SK-N-SH treated with all-trans-retinoic acid at 6 μM for 48 hours (cell line): Measurements from ENCODE around the gene FKBP2.

Experiments used
- ATAC-seq: fragments of 200-7000 bp; cut with Tn5 transposase; 3 replicates; pipeline ENCODE4 v1.9.1; 2020; ENCODE audit warnings: mild to moderate bottlenecking, moderate library complexity
- ARNTL ChIP-seq: fragments of 450-650 bp; formaldehyde crosslinking; IDR thresholded peaks from 2 replicates; pipeline ENCODE4 v1.5.0; 2020; ENCODE audit warnings: low read depth, mild to moderate bottlenecking, moderate library complexity, borderline replicate concordance
- CSDC2 ChIP-seq: fragments of 250-450 bp; sonication (Bioruptor Pico); IDR thresholded peaks from 2 replicates; pipeline ENCODE4 v1.5.0; 2020; ENCODE audit warnings: mild to moderate bottlenecking, moderate library complexity
- GLIS3 ChIP-seq: fragments of 250-450 bp; sonication (Bioruptor Pico); IDR thresholded peaks from 2 replicates; pipeline ENCODE4 v1.5.0; 2020; ENCODE audit warnings: mild to moderate bottlenecking, moderate library complexity
- ISL1 ChIP-seq: fragments of 250-450 bp; sonication (Bioruptor Pico); IDR thresholded peaks from 2 replicates; pipeline ENCODE4 v2.1.2; 2022; ENCODE audit warnings: mild to moderate bottlenecking, moderate library complexity
- OSR1 ChIP-seq: fragments of 250-450 bp; sonication (Bioruptor Pico); IDR thresholded peaks from 2 replicates; pipeline ENCODE4 v1.8.0; 2022; ENCODE audit warnings: moderate library complexity, mild to moderate bottlenecking, inconsistent platforms
- RARB ChIP-seq: fragments of 250-450 bp; sonication (Bioruptor Pico); IDR thresholded peaks from 2 replicates; pipeline ENCODE4 v1.8.0; 2021; ENCODE audit warnings: mild to moderate bottlenecking, moderate library complexity
- TCF4 ChIP-seq: fragments of 250-450 bp; sonication (Bioruptor Pico); IDR thresholded peaks from 2 replicates; pipeline ENCODE4 v1.8.0; 2021; ENCODE audit warnings: mild to moderate bottlenecking, moderate library complexity, borderline replicate concordance
- TOX ChIP-seq: fragments of 250-450 bp; sonication (Bioruptor Pico); IDR thresholded peaks from 2 replicates; pipeline ENCODE4 v1.8.0; 2021; ENCODE audit warnings: mild to moderate bottlenecking, moderate library complexity, borderline replicate concordance
- ZFP3 ChIP-seq: fragments of 250-450 bp; sonication (Bioruptor Pico); IDR thresholded peaks from 2 replicates; pipeline ENCODE4 v1.5.0; 2020; ENCODE audit warnings: mild to moderate bottlenecking, moderate library complexity
- ZFP30 ChIP-seq: fragments of 450-650 bp; formaldehyde crosslinking; IDR thresholded peaks from 2 replicates; pipeline ENCODE4 v1.5.0; 2022; ENCODE audit warnings: mild to moderate bottlenecking, moderate library complexity
- ZNF8 ChIP-seq: fragments of 450-650 bp; formaldehyde crosslinking; IDR thresholded peaks from 2 replicates; pipeline ENCODE4 v1.5.0; 2020; ENCODE audit warnings: mild to moderate bottlenecking, moderate library complexity
- TF ChIP-seq, protein P1 (sequence below): fragments of 250-450 bp; sonication (Bioruptor Pico); IDR thresholded peaks from 2 replicates; pipeline ENCODE4 v1.5.1; 2021; ENCODE audit warnings: mild to moderate bottlenecking, moderate library complexity
- TF ChIP-seq, protein P2 (sequence below): fragments of 250-450 bp; sonication (Bioruptor Pico); IDR thresholded peaks from 2 replicates; pipeline ENCODE4 v1.8.0; 2021; ENCODE audit warnings: low read depth, mild to moderate bottlenecking, moderate library complexity, borderline replicate concordance
- TF ChIP-seq, protein P3 (sequence below): fragments of 250-450 bp; sonication (Bioruptor Pico); IDR thresholded peaks from 2 replicates; pipeline ENCODE4 v1.5.0; 2020; ENCODE audit warnings: mild to moderate bottlenecking, moderate library complexity
- TF ChIP-seq, protein P4 (sequence below): fragments of 250-450 bp; sonication (Bioruptor Pico); IDR thresholded peaks from 2 replicates; pipeline ENCODE4 v1.8.0; 2020; ENCODE audit warnings: mild to moderate bottlenecking, moderate library complexity, borderline replicate concordance

Gene FKBP2

DNA sequence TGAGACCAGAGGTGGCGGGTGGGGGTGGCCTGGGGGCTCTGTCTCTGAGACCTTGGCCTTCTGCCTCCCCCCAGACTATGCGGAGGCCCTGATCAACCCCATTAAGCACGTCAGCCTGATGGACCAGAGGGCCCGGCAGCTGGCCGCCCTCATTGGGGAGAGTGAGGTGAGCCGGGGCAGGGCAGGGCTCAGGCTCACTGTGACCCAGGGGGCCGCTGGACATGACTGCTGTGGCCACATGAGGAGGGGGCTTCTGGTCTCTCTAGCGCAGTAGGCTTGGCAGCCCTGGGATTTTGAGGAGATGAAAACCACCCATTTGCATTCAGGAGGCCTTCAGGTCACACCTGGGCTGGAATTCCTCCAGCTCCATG lies 23.0 kb downstream of the FKBP2 start (continued):
- TF ChIP-seq, protein P1, sequence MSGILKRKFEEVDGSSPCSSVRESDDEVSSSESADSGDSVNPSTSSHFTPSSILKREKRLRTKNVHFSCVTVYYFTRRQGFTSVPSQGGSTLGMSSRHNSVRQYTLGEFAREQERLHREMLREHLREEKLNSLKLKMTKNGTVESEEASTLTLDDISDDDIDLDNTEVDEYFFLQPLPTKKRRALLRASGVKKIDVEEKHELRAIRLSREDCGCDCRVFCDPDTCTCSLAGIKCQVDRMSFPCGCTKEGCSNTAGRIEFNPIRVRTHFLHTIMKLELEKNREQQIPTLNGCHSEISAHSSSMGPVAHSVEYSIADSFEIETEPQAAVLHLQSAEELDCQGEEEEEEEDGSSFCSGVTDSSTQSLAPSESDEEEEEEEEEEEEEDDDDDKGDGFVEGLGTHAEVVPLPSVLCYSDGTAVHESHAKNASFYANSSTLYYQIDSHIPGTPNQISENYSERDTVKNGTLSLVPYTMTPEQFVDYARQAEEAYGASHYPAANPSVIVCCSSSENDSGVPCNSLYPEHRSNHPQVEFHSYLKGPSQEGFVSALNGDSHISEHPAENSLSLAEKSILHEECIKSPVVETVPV (CRISPR knock-in tag) = no peak
- TF ChIP-seq ISL1 (CRISPR knock-in tag) (no peak), TOX (no peak), RARB (CRISPR knock-in tag) (no peak), TCF4 (no peak), ZFP3 (no peak), ZNF8 (CRISPR knock-in tag) (no peak)
- TF ChIP-seq, protein P2, sequence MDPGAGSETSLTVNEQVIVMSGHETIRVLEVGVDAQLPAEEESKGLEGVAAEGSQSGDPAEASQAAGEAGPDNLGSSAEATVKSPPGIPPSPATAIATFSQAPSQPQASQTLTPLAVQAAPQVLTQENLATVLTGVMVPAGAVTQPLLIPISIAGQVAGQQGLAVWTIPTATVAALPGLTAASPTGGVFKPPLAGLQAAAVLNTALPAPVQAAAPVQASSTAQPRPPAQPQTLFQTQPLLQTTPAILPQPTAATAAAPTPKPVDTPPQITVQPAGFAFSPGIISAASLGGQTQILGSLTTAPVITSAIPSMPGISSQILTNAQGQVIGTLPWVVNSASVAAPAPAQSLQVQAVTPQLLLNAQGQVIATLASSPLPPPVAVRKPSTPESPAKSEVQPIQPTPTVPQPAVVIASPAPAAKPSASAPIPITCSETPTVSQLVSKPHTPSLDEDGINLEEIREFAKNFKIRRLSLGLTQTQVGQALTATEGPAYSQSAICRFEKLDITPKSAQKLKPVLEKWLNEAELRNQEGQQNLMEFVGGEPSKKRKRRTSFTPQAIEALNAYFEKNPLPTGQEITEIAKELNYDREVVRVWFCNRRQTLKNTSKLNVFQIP (CRISPR knock-in tag) = no peak

DNA sequence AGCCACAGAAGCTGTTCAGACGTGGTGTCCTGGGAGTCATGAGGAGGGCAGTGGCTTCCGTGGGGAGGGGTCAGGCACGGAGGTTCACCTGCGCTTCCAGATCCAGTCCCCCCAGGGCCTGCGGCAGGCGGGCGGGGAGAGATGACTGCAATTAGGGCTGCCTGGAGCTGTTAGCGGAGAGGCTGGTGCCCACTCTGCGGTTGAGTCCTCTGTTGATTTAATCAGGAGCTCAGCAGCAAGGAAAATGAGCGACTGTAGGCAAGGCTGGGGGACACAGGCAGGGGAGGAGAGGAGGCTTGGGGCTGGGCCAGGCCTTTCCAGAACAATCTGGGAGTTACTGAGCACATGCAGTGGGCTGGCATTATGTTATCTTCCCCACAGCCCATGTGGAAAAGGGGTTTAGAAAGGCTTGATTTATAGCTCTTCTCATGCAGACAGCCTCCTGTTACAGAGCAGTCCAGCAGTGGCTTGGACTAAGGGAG lies 23.5 kb downstream of the FKBP2 start:
- TF ChIP-seq, protein P3, sequence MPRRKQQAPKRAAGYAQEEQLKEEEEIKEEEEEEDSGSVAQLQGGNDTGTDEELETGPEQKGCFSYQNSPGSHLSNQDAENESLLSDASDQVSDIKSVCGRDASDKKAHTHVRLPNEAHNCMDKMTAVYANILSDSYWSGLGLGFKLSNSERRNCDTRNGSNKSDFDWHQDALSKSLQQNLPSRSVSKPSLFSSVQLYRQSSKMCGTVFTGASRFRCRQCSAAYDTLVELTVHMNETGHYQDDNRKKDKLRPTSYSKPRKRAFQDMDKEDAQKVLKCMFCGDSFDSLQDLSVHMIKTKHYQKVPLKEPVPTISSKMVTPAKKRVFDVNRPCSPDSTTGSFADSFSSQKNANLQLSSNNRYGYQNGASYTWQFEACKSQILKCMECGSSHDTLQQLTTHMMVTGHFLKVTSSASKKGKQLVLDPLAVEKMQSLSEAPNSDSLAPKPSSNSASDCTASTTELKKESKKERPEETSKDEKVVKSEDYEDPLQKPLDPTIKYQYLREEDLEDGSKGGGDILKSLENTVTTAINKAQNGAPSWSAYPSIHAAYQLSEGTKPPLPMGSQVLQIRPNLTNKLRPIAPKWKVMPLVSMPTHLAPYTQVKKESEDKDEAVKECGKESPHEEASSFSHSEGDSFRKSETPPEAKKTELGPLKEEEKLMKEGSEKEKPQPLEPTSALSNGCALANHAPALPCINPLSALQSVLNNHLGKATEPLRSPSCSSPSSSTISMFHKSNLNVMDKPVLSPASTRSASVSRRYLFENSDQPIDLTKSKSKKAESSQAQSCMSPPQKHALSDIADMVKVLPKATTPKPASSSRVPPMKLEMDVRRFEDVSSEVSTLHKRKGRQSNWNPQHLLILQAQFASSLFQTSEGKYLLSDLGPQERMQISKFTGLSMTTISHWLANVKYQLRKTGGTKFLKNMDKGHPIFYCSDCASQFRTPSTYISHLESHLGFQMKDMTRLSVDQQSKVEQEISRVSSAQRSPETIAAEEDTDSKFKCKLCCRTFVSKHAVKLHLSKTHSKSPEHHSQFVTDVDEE (CRISPR knock-in tag) = peak; percentile 50; the same call in 1 of the 2 replicates
- TF ChIP-seq OSR1 (CRISPR knock-in tag) = no peak
- TF ChIP-seq TCF4 = peak; percentile 57
- no peak for ATAC-seq

DNA sequence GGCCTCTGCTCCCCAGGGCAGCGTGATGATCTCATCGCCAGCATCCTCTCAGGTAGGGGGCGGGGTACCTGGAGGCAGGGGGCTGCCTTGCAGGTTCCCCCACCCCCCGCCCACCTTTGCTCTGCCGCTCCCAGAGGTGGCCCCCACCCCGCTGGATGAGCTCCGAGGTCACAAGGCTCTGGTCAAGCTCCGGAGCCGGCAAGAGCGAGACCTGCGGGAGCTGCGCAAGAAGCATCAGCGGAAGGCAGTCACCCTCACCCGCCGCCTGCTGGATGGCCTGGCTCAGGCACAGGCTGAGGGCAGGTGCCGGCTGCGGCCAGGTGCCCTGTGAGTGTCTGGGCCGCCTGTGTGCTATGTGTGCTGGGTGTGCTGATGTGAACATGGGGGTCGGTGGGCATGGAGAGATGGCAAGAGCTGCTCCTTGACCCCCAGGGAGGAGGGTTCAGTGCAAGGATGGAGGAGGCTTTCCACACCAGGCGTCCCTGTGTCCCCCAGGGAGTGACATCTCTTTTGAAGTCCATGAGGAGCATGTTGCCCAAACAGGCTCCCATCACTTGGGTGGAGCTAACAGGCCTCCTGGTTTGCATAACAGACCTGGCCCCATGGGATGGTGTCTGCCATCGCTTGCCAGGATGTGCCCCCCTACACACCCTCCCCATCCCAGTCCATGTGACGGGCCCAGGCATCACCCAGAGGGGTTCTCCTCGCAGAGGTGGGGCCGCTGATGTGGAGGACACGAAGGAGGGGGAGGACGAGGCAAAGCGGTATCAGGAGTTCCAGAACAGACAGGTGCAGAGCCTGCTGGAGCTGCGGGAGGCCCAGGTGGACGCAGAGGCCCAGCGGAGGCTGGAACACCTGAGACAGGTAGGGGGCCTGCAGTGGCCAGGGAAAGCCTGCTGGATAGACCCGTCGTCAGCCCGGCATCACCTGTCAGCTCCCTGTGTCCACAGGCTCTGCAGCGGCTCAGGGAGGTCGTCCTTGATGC lies 24.6 kb downstream of the FKBP2 start:
- TF ChIP-seq, protein P4, sequence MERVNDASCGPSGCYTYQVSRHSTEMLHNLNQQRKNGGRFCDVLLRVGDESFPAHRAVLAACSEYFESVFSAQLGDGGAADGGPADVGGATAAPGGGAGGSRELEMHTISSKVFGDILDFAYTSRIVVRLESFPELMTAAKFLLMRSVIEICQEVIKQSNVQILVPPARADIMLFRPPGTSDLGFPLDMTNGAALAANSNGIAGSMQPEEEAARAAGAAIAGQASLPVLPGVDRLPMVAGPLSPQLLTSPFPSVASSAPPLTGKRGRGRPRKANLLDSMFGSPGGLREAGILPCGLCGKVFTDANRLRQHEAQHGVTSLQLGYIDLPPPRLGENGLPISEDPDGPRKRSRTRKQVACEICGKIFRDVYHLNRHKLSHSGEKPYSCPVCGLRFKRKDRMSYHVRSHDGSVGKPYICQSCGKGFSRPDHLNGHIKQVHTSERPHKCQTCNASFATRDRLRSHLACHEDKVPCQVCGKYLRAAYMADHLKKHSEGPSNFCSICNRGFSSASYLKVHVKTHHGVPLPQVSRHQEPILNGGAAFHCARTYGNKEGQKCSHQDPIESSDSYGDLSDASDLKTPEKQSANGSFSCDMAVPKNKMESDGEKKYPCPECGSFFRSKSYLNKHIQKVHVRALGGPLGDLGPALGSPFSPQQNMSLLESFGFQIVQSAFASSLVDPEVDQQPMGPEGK (CRISPR knock-in tag) = no peak
- TF ChIP-seq CSDC2 (CRISPR knock-in tag) (no peak), TCF4 (no peak), TOX (no peak), ARNTL (CRISPR knock-in tag) (no peak), GLIS3 (CRISPR knock-in tag) (no peak), ZFP3 (no peak), ZNF8 (CRISPR knock-in tag) (no peak), ZFP30 (no peak)
- TF ChIP-seq, protein P3 (CRISPR knock-in tag) = no peak
- TF ChIP-seq, protein P2 (CRISPR knock-in tag) = no peak
- ATAC-seq = no peak
